CD14-positive monocyte (primary cell): Measurements from ENCODE around the gene PIAS1. TPM values are rescaled to one million over a fixed set of nuclear protein-coding genes. Genes with fewer than 3 reads are reported as not detected.

Experiments
- DNase-seq, 3 donors: peaks; one replicate each; pipeline ENCODE4 v3.0.0-alpha.2; 2011 to 2022
- H2AFZ ChIP-seq: 2 replicates; pipeline ENCODE4 v1.6.0; 2012; ENCODE audit warnings: mild to moderate bottlenecking, low read depth, low read length, inconsistent platforms; ENCODE audit not compliant: insufficient read depth, poor library complexity, severe bottlenecking
- H3K27ac ChIP-seq, 2 donors: 1 replicate in 1 of 2; 2 replicates in 1 of 2; pipeline ENCODE4 v1.5.1; 2012 to 2013; ENCODE audit warnings: low read length in 2 of 2, control low read depth in 1 of 2, inconsistent platforms in 1 of 2, low read depth in 1 of 2, mild to moderate bottlenecking in 1 of 2
- H3K27me3 ChIP-seq, 2 donors: one replicate each; pipeline versions ENCODE4 v1.6.0 to v1.6.1; 2011 to 2013; ENCODE audit warnings: low read length in 2 of 2; ENCODE audit not compliant: control insufficient read depth in 2 of 2, insufficient read depth in 2 of 2
- H3K36me3 ChIP-seq, 2 donors: replicated peaks in 1 of 2; 1 replicate in 1 of 2; 2 replicates in 1 of 2; pipeline versions ENCODE4 v1.5.1 to v1.6.1; 2012 to 2013; ENCODE audit warnings: low read length in 2 of 2, control low read depth in 1 of 2, inconsistent platforms in 1 of 2, mild to moderate bottlenecking in 1 of 2; ENCODE audit not compliant: insufficient read depth in 2 of 2, control insufficient read depth in 1 of 2
- H3K4me1 ChIP-seq, 2 donors: 1 replicate in 1 of 2; 2 replicates in 1 of 2; pipeline versions ENCODE4 v1.5.1 to v1.6.1; 2012 to 2013; ENCODE audit warnings: low read length in 2 of 2, control low read depth in 1 of 2, inconsistent platforms in 1 of 2, mild to moderate bottlenecking in 1 of 2, moderate library complexity in 1 of 2; ENCODE audit not compliant: insufficient read depth in 2 of 2, control insufficient read depth in 1 of 2
- H3K4me2 ChIP-seq: replicated peaks from 2 replicates; pipeline ENCODE3; 2012; ENCODE audit warnings: low read length, moderate library complexity, mild to moderate bottlenecking; ENCODE audit not compliant: poor library complexity, severe bottlenecking; ENCODE audit errors: extremely low read depth
- H3K4me3 ChIP-seq, 3 experiments: fragments of 200-600 bp in 1 of 3; sonication (generic) in 1 of 3; replicated peaks in 1 of 3; 1 replicate in 2 of 3; 2 replicates in 1 of 3; pipeline ENCODE4 v1.5.1; 2011 to 2013; ENCODE audit warnings: low read length in 3 of 3, mild to moderate bottlenecking in 3 of 3, control low read depth in 2 of 3, low read depth in 2 of 3, inconsistent platforms in 1 of 3, moderate library complexity in 1 of 3
- H3K79me2 ChIP-seq: 2 replicates; pipeline ENCODE4 v1.6.0; 2012; ENCODE audit warnings: mild to moderate bottlenecking, control low read depth, inconsistent platforms, low read length, moderate library complexity; ENCODE audit not compliant: insufficient read depth
- H3K9ac ChIP-seq: 2 replicates; pipeline ENCODE4 v1.6.0; 2017; ENCODE audit warnings: low read length, mild to moderate bottlenecking; ENCODE audit not compliant: insufficient read depth, poor library complexity, severe bottlenecking
- H3K9me3 ChIP-seq, 2 donors: replicated peaks in 1 of 2; 1 replicate in 1 of 2; 2 replicates in 1 of 2; pipeline versions ENCODE4 v1.5.1 to v1.6.1; 2012 to 2013; ENCODE audit warnings: low read length in 2 of 2, control low read depth in 1 of 2; ENCODE audit not compliant: control insufficient read depth in 1 of 2, insufficient read depth in 1 of 2
- H4K20me1 ChIP-seq: 2 replicates; pipeline ENCODE4 v1.6.0; 2012; ENCODE audit warnings: mild to moderate bottlenecking, low read length, control low read depth, moderate library complexity; ENCODE audit not compliant: insufficient read depth
- H3K27ac Mint-ChIP-seq, 7 donors: one replicate each; pipeline ENCODE4 v1.8.0; 2020; ENCODE audit warnings: mild to moderate bottlenecking in 7 of 7, mixed read lengths in 7 of 7, moderate library complexity in 6 of 7, inconsistent platforms in 2 of 7
- H3K27me3 Mint-ChIP-seq, 3 donors: one replicate each; pipeline ENCODE4 v1.8.0; 2021 to 2022; ENCODE audit warnings: low read depth in 3 of 3, mild to moderate bottlenecking in 3 of 3, mixed read lengths in 3 of 3, moderate library complexity in 3 of 3, inconsistent platforms in 1 of 3
- H3K36me3 Mint-ChIP-seq, 2 donors: one replicate each; pipeline ENCODE4 v1.8.0; 2020; ENCODE audit warnings: mixed read lengths in 2 of 2, inconsistent platforms in 1 of 2, mild to moderate bottlenecking in 1 of 2
- H3K4me1 Mint-ChIP-seq: one replicate; pipeline ENCODE4 v1.8.0; 2020; ENCODE audit warnings: mild to moderate bottlenecking, mixed read lengths
- H3K4me3 Mint-ChIP-seq, 2 donors: one replicate each; pipeline ENCODE4 v1.8.0; 2020; ENCODE audit warnings: mild to moderate bottlenecking in 2 of 2, mixed read lengths in 2 of 2, moderate library complexity in 1 of 2
- H3K9me3 Mint-ChIP-seq, 7 donors: one replicate each; pipeline ENCODE4 v1.8.0; 2020 to 2022; ENCODE audit warnings: mixed read lengths in 7 of 7, mild to moderate bottlenecking in 6 of 7, moderate library complexity in 6 of 7, inconsistent platforms in 2 of 7
- WGBS: methylation state at CpG from one replicate; pipeline ENCODE4 v1.1.5; 2013; ENCODE audit warnings: missing lambda C conversion rate; ENCODE audit not compliant: insufficient coverage; 5-methylcytosine and 5-hydroxymethylcytosine counted together
- intact Hi-C, 2 donors: fragments of 100-400 bp; cut with micrococcal nuclease; formaldehyde crosslinking; loops; one replicate each; pipeline versions ENCODE4 v1.15.0 to v1.15.1; 2023
- polyA plus RNA-seq, 3 donors: library from polyadenylated mRNA; depleted of rRNA in 1 of 3; unstranded in 2 of 3; stranded (reverse) in 1 of 3; fragments of 300-500 nt in 2 of 3; fragments of >200 nt in 1 of 3; fragmentation: Illumina TruSeq in 2 of 3; gene quantifications; 1 replicate in 2 of 3; 2 replicates in 1 of 3; pipeline ENCODE4 v1.2.3, GENCODE V29; 2012 to 2021
- TF ChIP-seq, protein P1 (sequence below): fragments of 200-600 bp; IDR thresholded peaks from one replicate; pipeline ENCODE4 v1.8.0; 2022; ENCODE audit warnings: antibody characterized with exemption, mild to moderate bottlenecking

The PIAS1 gene
- polyA plus RNA-seq, 3 donors: 47.3 to 109 (median 89.8) TPM

DNA sequence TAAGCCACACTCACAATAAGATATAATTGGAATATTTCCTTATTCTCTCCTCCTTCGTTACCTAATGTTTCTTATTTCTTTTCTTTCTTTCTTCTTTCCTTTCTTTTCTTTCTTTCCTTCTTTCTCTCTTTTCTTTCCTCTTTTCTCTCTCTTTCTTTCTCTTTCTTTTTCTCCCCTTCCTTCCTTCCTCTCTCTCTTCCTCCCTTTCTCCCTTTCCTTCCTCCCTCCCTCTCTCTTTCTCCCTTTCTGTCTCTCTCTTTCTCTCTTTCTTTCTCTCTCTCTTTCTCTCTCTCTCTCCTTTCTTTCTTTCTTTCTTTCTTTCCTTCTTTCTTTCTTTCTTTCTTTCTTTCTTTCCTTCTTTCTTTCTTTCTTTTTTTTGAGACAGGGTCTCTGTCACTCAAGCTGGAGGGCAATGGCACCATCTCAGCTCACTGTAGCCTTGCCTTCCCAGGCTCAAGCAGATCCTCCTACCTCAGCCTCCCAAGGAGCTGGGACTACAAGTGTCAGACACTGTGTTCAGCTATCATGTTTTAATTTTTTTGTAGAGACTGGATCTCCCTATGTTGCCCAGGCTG is 19.3 kb upstream of the PIAS1 start:
- no peaks in the 10 kb centered on the region for H3K79me2 ChIP-seq
- H3K4me3 ChIP-seq: no peak overlapping the region
- Mint-ChIP-seq H3K4me1 (peaks cover 35% of the 10 kb centered on the region), H3K27me3 (peaks cover 0 to 5% (median under 1%) of the 10 kb centered on the region in 3 donors), H3K9me3 (peaks cover under 1 to 14% (median 3%) of the 10 kb centered on the region in 7 donors), H3K27ac (peak overlapping the region in 3 of 7 donors; percentile 31 to 75 (median 32)), H3K36me3 (no peaks in the 10 kb centered on the region), H3K4me3 (no peak overlapping the region)
- H3K27ac ChIP-seq: no peak overlapping the region
- H3K27me3 ChIP-seq: no peaks in the 10 kb centered on the region
- TF ChIP-seq, protein P1, sequence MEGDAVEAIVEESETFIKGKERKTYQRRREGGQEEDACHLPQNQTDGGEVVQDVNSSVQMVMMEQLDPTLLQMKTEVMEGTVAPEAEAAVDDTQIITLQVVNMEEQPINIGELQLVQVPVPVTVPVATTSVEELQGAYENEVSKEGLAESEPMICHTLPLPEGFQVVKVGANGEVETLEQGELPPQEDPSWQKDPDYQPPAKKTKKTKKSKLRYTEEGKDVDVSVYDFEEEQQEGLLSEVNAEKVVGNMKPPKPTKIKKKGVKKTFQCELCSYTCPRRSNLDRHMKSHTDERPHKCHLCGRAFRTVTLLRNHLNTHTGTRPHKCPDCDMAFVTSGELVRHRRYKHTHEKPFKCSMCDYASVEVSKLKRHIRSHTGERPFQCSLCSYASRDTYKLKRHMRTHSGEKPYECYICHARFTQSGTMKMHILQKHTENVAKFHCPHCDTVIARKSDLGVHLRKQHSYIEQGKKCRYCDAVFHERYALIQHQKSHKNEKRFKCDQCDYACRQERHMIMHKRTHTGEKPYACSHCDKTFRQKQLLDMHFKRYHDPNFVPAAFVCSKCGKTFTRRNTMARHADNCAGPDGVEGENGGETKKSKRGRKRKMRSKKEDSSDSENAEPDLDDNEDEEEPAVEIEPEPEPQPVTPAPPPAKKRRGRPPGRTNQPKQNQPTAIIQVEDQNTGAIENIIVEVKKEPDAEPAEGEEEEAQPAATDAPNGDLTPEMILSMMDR: no peak
- no peak overlapping the region for H3K4me2 ChIP-seq
- H3K4me1 ChIP-seq: peaks cover 30 to 32% of the 10 kb centered on the region in 2 donors
- no peaks in the 10 kb centered on the region for H4K20me1 ChIP-seq
- DNase-seq: no peak
- H3K9me3 ChIP-seq: no peaks in the 10 kb centered on the region
- intact Hi-C loops: no loop called here
- 100% methylated on average over 1 of the region's 1 CpG for WGBS
- H3K9ac ChIP-seq: no peak overlapping the region
- H3K36me3 ChIP-seq: no peaks in the 10 kb centered on the region
- no peak overlapping the region for H2AFZ ChIP-seq

DNA sequence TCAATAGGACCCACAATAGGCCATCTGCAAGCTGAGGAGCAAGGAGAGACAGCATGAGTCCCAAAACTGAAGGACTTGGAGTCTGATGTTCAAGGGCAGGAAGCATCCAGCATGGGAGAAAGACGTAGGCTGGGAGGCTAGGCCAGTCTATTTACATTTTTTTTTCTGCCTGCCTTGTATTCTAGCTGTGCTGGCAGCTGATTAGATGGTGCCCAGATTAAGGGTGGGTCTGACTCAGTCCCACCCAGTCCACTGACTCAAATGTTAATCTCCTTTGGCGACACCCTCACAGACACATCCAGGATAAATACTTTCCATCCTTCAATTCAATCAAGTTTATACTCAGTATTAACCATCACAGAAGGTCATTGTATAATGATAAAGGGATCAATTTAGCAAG is 15.9 kb upstream of the PIAS1 start:
- H3K4me3 Mint-ChIP-seq: no peak overlapping the region
- no peak overlapping the region for H3K4me2 ChIP-seq
- H2AFZ ChIP-seq: no peak overlapping the region
- H3K36me3 ChIP-seq: no peaks in the 10 kb centered on the region
- 100% methylated on average over 1 of the region's 2 CpGs for WGBS
- no peaks in the 10 kb centered on the region for H3K36me3 Mint-ChIP-seq
- H3K4me1 Mint-ChIP-seq: peaks cover 9% of the 10 kb centered on the region
- no peak for DNase-seq
- H3K27me3 ChIP-seq: no peaks in the 10 kb centered on the region
- no peak overlapping the region for H3K27ac Mint-ChIP-seq
- H3K4me3 ChIP-seq: no peak overlapping the region
- H4K20me1 ChIP-seq: no peaks in the 10 kb centered on the region
- H3K4me1 ChIP-seq: peaks cover 15 to 24% of the 10 kb centered on the region in 2 donors
- H3K9ac ChIP-seq: no peak overlapping the region
- TF ChIP-seq, protein P1: no peak
- H3K27ac ChIP-seq: no peak overlapping the region
- intact Hi-C loops: no loop called here
- H3K27me3 Mint-ChIP-seq: peaks cover 0 to 5% (median 1%) of the 10 kb centered on the region in 3 donors
- no peaks in the 10 kb centered on the region for H3K9me3 ChIP-seq
- H3K9me3 Mint-ChIP-seq: peaks cover 9 to 26% (median 12%) of the 10 kb centered on the region in 7 donors
- H3K79me2 ChIP-seq: no peaks in the 10 kb centered on the region
